Esophagus squamous epithelium (tissue), 4 donors: ENCODE results near the gene CSNK1G2.

Source experiments
- POLR2A ChIP-seq, 4 donors: fragments of 450-650 bp; IDR thresholded peaks; one replicate each; pipeline ENCODE4 v1.6.1; 2017; ENCODE audit warnings: antibody characterized with exemption in 4 of 4, mild to moderate bottlenecking in 4 of 4, moderate library complexity in 3 of 4
- TF ChIP-seq, protein P1 (sequence below), 6 experiments: fragments of 450-650 bp in 4 of 6; fragments of 200-600 bp in 2 of 6; sonication (generic) in 2 of 6; IDR thresholded peaks; one replicate each; pipeline ENCODE4 v1.5.1; 2016 to 2019; ENCODE audit warnings: antibody characterized with exemption in 6 of 6, mild to moderate bottlenecking in 4 of 6, moderate library complexity in 4 of 6

DNA sequence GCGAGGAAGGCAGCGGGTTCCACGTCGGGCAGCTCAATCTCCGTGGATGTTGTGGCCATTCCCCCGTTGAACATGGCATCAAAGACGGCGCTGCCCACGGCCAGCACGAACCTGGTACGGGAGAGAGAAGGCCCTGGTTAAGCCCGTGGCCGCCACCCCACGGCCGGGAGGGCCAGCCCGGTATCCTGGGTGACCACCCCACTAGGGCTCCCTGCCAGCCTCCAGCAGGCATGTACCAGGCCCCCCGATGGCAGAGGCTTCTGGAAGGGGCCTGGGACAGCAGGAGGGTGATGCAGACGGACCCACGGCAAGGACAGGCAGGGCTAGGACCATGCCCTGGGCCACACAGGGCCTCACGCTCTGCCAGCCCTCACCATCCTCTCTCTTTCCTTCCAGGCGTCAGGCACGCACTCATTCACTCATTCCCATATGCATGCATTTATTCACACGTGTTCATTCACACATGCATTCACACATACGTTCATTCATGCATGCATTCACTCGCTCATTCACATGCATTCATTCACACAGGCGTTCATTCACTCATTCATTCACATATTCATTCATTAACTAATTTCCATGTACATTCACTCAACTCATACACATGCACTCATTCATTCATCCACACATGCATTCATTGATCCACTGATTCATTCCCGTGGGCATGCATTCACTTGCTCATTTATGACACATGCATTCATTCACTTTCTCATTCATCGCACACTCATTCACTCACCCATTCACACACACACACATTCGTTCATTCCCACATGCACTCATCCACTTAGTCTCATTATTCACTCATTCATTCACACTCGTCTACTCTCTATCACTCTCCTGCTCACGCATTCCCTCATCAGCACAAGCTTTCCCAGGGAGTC, 56.6 kb downstream of the CSNK1G2 start:
- no peak for TF ChIP-seq POLR2A (IDR thresholded peaks at IDR 0.05)
- TF ChIP-seq, protein P1, sequence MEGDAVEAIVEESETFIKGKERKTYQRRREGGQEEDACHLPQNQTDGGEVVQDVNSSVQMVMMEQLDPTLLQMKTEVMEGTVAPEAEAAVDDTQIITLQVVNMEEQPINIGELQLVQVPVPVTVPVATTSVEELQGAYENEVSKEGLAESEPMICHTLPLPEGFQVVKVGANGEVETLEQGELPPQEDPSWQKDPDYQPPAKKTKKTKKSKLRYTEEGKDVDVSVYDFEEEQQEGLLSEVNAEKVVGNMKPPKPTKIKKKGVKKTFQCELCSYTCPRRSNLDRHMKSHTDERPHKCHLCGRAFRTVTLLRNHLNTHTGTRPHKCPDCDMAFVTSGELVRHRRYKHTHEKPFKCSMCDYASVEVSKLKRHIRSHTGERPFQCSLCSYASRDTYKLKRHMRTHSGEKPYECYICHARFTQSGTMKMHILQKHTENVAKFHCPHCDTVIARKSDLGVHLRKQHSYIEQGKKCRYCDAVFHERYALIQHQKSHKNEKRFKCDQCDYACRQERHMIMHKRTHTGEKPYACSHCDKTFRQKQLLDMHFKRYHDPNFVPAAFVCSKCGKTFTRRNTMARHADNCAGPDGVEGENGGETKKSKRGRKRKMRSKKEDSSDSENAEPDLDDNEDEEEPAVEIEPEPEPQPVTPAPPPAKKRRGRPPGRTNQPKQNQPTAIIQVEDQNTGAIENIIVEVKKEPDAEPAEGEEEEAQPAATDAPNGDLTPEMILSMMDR (IDR thresholded peaks at IDR 0.05) = no peak
